Liver (tissue), 3 donors: ENCODE data around the gene STAT2.
"Not testable (repeated sequence)": the region's sequence is repeated elsewhere in the genome, so short reads cannot be mapped to it uniquely, and the experiment has no call there.

Source experiments
- EGR1 ChIP-seq, 2 donors: IDR thresholded peaks; 2 replicates each; pipeline ENCODE4 v1.6.1; 2016 to 2018; ENCODE audit warnings: antibody characterized with exemption in 2 of 2, low read depth in 2 of 2
- FOXA1 ChIP-seq: IDR thresholded peaks from 2 replicates; pipeline ENCODE4 v1.6.1; 2016; ENCODE audit warnings: antibody characterized with exemption
- HNF4G ChIP-seq: IDR thresholded peaks from 2 replicates; pipeline ENCODE4 v1.6.1; 2016; ENCODE audit warnings: antibody characterized with exemption
- NR2F2 ChIP-seq: IDR thresholded peaks from 2 replicates; pipeline ENCODE4 v1.6.1; 2016; ENCODE audit warnings: antibody characterized with exemption
- RAD21 ChIP-seq, 2 donors: IDR thresholded peaks; 2 replicates each; pipeline ENCODE4 v1.6.1; 2016; ENCODE audit warnings: antibody characterized with exemption in 2 of 2, mild to moderate bottlenecking in 2 of 2
- SP1 ChIP-seq: IDR thresholded peaks from 2 replicates; pipeline ENCODE4 v1.6.1; 2018; ENCODE audit warnings: antibody characterized with exemption, mild to moderate bottlenecking
- TAF1 ChIP-seq: conservative IDR thresholded peaks from 2 replicates; pipeline ENCODE4 v1.6.1; 2016; ENCODE audit warnings: antibody characterized with exemption, mild to moderate bottlenecking
- YY1 ChIP-seq: IDR thresholded peaks from 2 replicates; pipeline ENCODE4 v1.6.1; 2016; ENCODE audit warnings: antibody characterized with exemption, mild to moderate bottlenecking
- TF ChIP-seq, protein P1 (sequence below): fragments of 150-350 bp; IDR thresholded peaks from 2 replicates; pipeline ENCODE4 v1.5.1; 2017; ENCODE audit warnings: improper control_type of control experiment, low read depth, low read length; ENCODE audit not compliant: missing input control
- TF ChIP-seq, protein P2 (sequence below): IDR thresholded peaks from 2 replicates; pipeline ENCODE4 v1.6.1; 2016; ENCODE audit warnings: antibody characterized with exemption, mild to moderate bottlenecking
- TF ChIP-seq, protein P3 (sequence below): IDR thresholded peaks from 2 replicates; pipeline ENCODE4 v1.6.1; 2016; ENCODE audit warnings: antibody characterized with exemption
- TF ChIP-seq, protein P4 (sequence below): IDR thresholded peaks from 2 replicates; pipeline ENCODE4 v1.6.1; 2016; ENCODE audit warnings: antibody characterized with exemption
- donor health status: healthy.
- donor health status: healthy.

DNA sequence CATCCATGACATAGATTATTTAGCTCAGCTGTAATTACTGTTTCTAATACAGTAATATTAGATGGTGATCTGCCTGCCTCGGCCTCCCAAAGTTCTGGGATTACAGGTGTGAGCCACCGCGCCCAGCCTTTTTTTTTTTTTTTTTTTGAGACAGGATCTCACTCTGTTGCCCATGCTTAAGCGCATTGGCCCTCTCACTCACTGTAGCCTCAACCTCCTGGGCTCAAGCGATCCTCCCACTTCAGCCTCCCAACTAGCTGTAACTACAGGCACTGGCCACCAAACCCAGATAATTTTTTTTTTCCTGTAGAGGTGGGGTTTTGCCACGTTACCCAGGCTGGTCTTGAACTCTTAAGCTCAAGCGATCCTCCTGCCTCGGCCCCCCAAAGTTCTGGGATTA is 24.4 kb downstream of the STAT2 start:
- TF ChIP-seq, protein P1, sequence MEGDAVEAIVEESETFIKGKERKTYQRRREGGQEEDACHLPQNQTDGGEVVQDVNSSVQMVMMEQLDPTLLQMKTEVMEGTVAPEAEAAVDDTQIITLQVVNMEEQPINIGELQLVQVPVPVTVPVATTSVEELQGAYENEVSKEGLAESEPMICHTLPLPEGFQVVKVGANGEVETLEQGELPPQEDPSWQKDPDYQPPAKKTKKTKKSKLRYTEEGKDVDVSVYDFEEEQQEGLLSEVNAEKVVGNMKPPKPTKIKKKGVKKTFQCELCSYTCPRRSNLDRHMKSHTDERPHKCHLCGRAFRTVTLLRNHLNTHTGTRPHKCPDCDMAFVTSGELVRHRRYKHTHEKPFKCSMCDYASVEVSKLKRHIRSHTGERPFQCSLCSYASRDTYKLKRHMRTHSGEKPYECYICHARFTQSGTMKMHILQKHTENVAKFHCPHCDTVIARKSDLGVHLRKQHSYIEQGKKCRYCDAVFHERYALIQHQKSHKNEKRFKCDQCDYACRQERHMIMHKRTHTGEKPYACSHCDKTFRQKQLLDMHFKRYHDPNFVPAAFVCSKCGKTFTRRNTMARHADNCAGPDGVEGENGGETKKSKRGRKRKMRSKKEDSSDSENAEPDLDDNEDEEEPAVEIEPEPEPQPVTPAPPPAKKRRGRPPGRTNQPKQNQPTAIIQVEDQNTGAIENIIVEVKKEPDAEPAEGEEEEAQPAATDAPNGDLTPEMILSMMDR = not testable (repeated sequence)
- TF ChIP-seq FOXA1; YY1; TAF1; SP1; HNF4G; RAD21 (IDR thresholded peaks at IDR 0.05); EGR1 (IDR thresholded peaks at IDR 0.05; ENCODE audit: low read depth in 2 of 2); NR2F2: not testable (repeated sequence)
- TF ChIP-seq, protein P2, sequence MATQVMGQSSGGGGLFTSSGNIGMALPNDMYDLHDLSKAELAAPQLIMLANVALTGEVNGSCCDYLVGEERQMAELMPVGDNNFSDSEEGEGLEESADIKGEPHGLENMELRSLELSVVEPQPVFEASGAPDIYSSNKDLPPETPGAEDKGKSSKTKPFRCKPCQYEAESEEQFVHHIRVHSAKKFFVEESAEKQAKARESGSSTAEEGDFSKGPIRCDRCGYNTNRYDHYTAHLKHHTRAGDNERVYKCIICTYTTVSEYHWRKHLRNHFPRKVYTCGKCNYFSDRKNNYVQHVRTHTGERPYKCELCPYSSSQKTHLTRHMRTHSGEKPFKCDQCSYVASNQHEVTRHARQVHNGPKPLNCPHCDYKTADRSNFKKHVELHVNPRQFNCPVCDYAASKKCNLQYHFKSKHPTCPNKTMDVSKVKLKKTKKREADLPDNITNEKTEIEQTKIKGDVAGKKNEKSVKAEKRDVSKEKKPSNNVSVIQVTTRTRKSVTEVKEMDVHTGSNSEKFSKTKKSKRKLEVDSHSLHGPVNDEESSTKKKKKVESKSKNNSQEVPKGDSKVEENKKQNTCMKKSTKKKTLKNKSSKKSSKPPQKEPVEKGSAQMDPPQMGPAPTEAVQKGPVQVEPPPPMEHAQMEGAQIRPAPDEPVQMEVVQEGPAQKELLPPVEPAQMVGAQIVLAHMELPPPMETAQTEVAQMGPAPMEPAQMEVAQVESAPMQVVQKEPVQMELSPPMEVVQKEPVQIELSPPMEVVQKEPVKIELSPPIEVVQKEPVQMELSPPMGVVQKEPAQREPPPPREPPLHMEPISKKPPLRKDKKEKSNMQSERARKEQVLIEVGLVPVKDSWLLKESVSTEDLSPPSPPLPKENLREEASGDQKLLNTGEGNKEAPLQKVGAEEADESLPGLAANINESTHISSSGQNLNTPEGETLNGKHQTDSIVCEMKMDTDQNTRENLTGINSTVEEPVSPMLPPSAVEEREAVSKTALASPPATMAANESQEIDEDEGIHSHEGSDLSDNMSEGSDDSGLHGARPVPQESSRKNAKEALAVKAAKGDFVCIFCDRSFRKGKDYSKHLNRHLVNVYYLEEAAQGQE = not testable (repeated sequence)
- TF ChIP-seq, protein P3, sequence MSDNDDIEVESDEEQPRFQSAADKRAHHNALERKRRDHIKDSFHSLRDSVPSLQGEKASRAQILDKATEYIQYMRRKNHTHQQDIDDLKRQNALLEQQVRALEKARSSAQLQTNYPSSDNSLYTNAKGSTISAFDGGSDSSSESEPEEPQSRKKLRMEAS = not testable (repeated sequence)
- TF ChIP-seq, protein P4, sequence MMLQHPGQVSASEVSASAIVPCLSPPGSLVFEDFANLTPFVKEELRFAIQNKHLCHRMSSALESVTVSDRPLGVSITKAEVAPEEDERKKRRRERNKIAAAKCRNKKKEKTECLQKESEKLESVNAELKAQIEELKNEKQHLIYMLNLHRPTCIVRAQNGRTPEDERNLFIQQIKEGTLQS = not testable (repeated sequence)
